ENCODE data around the gene OR6C68.
"Not testable (repeated sequence)": the region's sequence is repeated elsewhere in the genome, so short reads cannot be mapped to it uniquely, and the experiment has no call there.

DNA sequence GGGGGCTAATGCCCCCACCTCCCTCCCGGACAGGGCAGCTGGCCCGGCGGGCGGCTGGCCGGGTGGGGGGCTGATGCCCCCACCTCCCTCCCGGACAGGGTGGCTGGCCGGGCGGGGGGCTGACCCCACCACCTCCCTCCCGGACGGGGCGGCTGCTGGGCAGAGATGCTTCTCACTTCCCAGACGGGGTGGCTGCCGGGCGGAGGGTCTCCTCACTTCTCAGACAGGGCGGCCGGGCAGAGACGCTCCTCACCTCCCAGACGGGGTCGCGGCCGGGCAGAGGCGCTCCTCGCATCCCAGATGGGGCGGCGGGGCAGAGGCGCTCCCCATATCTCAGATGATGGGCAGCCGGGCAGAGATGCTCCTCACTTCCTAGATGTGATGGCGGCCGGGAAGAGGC, 13.0 kb upstream of the OR6C68 start:
- TF ChIP-seq, protein P1, sequence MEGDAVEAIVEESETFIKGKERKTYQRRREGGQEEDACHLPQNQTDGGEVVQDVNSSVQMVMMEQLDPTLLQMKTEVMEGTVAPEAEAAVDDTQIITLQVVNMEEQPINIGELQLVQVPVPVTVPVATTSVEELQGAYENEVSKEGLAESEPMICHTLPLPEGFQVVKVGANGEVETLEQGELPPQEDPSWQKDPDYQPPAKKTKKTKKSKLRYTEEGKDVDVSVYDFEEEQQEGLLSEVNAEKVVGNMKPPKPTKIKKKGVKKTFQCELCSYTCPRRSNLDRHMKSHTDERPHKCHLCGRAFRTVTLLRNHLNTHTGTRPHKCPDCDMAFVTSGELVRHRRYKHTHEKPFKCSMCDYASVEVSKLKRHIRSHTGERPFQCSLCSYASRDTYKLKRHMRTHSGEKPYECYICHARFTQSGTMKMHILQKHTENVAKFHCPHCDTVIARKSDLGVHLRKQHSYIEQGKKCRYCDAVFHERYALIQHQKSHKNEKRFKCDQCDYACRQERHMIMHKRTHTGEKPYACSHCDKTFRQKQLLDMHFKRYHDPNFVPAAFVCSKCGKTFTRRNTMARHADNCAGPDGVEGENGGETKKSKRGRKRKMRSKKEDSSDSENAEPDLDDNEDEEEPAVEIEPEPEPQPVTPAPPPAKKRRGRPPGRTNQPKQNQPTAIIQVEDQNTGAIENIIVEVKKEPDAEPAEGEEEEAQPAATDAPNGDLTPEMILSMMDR (conservative IDR thresholded peaks at IDR 0.05; ENCODE audit: low read depth, low read length): not testable (repeated sequence)
- TF ChIP-seq RFX5 (IDR thresholded peaks at IDR 0.05; ENCODE audit: low read depth, low read length); POLR2A (IDR thresholded peaks at IDR 0.05; ENCODE audit: low read depth, low read length); RAD21 (IDR thresholded peaks at IDR 0.05; ENCODE audit: low read length); BHLHE40 (IDR thresholded peaks at IDR 0.05; ENCODE audit: low read depth, low read length); RCOR1 (IDR thresholded peaks at IDR 0.05; ENCODE audit: insufficient replicate concordance, low read length); FOS (IDR thresholded peaks at IDR 0.05; ENCODE audit: low read depth, low read length); CEBPB (IDR thresholded peaks at IDR 0.05; ENCODE audit: low read depth, low read length); MXI1 (IDR thresholded peaks at IDR 0.05; ENCODE audit: borderline replicate concordance, low read depth, low read length); SMC3 (IDR thresholded peaks at IDR 0.05; ENCODE audit: low read depth, low read length); NFE2L2 (IDR thresholded peaks at IDR 0.05; ENCODE audit: low read depth, low read length); MAFK (IDR thresholded peaks at IDR 0.05; ENCODE audit: low read depth, low read length): not testable (repeated sequence)
- TF ChIP-seq, protein P2, sequence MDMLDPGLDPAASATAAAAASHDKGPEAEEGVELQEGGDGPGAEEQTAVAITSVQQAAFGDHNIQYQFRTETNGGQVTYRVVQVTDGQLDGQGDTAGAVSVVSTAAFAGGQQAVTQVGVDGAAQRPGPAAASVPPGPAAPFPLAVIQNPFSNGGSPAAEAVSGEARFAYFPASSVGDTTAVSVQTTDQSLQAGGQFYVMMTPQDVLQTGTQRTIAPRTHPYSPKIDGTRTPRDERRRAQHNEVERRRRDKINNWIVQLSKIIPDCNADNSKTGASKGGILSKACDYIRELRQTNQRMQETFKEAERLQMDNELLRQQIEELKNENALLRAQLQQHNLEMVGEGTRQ (IDR thresholded peaks at IDR 0.05; ENCODE audit: low read depth, low read length): not testable (repeated sequence)
- TF ChIP-seq, protein P3, sequence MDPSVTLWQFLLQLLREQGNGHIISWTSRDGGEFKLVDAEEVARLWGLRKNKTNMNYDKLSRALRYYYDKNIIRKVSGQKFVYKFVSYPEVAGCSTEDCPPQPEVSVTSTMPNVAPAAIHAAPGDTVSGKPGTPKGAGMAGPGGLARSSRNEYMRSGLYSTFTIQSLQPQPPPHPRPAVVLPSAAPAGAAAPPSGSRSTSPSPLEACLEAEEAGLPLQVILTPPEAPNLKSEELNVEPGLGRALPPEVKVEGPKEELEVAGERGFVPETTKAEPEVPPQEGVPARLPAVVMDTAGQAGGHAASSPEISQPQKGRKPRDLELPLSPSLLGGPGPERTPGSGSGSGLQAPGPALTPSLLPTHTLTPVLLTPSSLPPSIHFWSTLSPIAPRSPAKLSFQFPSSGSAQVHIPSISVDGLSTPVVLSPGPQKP (IDR thresholded peaks at IDR 0.05; ENCODE audit: borderline replicate concordance, low read depth, low read length): not testable (repeated sequence)
